ENCODE results near the gene IL1RAPL2.

DNA sequence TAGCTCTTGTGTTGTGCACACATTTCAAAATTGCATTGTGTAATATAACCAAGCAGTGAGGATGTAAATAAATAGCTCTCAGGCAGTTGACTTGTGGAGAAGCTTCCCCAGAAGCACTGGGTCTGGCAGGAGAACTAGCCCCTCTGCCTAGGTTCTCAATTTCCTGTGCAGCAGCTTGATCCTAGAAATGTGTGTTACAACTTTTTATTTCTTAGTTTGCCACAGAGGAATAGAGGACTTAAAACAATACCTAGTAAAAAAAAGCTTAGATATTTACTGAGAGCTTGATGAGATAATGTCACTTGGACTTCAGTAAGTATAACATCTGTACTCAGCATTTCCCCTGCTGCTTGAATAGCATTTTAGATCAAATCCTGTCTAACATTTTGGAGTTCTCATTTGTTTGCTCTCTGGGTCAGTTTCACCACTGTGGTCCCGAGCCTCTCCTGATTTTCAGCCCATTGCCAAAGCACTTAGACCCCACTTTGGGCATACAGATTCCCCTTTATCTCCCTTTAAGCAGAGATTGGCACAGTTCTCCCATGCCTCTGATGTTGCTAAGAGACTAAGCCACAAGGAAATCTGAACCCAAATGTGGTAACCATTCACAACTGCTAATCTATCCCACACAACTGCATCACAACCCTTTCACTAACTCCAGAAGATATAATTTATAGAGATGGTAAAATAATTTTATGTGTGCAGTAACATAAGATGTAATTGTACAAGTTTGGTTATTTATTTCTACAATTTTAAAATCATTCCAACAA lies 1158.2 kb downstream of the IL1RAPL2 start:
- TF ChIP-seq, protein P1, sequence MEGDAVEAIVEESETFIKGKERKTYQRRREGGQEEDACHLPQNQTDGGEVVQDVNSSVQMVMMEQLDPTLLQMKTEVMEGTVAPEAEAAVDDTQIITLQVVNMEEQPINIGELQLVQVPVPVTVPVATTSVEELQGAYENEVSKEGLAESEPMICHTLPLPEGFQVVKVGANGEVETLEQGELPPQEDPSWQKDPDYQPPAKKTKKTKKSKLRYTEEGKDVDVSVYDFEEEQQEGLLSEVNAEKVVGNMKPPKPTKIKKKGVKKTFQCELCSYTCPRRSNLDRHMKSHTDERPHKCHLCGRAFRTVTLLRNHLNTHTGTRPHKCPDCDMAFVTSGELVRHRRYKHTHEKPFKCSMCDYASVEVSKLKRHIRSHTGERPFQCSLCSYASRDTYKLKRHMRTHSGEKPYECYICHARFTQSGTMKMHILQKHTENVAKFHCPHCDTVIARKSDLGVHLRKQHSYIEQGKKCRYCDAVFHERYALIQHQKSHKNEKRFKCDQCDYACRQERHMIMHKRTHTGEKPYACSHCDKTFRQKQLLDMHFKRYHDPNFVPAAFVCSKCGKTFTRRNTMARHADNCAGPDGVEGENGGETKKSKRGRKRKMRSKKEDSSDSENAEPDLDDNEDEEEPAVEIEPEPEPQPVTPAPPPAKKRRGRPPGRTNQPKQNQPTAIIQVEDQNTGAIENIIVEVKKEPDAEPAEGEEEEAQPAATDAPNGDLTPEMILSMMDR (IDR thresholded peaks at IDR 0.05), result no peak
- no peak for TF ChIP-seq POLR2A (IDR thresholded peaks at IDR 0.05)
